NCI-H526 (cell line): ENCODE measurements around the gene TNNC2.
"Not testable (repeated sequence)": the region's sequence is repeated elsewhere in the genome, so short reads cannot be mapped to it uniquely, and the experiment has no call there.

Experiments used
- DNase-seq, 2 experiments: peaks; one replicate each; lab custom pipeline; 2025; lab: John Stamatoyannopoulos, UW

TNNC2 gene

DNA sequence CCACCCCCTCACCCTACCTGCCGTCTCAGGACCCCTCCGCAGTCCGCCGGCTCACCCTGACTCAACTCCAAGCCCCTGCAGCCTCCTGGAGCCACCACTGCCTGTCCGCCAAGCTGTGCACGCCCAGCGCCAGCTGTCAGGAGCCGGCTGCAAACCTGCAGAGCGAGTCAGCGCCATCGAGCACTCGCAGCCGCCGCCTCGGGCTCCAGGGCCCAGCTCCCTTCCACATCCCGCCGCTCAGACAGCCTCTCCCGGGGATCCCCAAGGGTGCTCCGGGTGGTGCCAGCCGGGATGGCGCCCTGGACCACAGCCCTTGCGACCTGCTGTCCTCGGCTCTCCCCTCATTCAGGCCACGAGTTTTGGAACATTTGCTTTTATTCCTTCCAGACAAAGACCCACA lies 4.3 kb downstream of the TNNC2 start:
- peak; percentile 22 to 86 for DNase-seq

DNA sequence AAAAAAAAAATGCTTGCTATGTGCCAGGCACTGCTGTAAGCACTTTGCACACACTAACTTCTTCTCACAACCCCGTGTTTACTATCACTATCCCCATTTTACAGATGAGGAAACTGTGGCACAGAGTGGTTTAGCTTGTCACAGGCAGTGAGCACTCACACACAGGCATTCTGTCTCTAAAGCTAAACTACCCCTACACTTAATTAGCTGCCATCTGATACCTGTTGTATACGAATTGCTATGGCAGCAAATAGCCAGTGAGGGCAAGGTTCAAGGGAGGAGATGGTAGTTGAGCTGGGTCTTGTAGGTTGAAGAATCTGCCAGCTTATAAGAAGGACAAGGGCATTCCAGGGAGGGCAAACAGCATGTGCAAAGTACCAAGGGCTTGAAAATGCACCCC lies 5.2 kb downstream of the TNNC2 start:
- peak; percentile 30 to 39 for DNase-seq

DNA sequence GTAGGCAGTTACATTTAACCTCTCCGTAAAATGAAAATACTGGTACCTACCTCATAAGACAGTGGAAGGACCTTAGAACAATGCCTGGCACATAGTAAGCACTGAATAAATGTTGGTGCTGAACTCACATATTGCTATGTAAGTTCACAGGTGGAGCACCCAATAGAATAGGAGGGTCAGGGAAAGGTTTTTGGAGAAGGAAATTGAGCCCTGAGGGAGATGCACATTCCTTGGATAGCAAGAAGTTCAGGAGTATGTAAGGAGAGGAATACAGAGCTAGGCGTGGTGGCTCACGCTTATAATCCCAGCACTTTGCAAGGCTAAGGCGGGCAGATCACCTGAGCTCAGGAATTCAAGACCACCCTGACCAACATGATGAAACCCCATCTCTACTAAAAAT lies 7.6 kb downstream of the TNNC2 start:
- DNase-seq = no peak

DNA sequence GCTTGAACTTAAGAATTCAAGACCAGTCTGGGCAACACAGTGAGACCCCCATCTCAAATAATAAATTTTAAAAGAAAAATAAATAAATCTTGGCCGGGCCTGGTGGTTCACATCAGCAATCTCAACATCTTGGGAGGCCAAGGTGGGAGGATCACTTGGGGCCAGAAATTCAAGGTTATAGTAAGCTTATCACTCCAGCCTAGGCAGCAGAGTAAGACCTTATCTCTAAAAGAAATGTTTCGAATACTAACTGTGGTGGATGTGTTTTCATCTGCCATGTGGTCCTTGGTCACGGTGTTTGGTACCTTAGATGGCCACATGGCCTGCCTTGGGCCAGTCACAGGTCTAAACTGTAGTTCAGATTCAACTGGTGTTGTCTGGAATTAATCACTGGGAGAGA lies 8.9 kb downstream of the TNNC2 start:
- DNase-seq = no peak

DNA sequence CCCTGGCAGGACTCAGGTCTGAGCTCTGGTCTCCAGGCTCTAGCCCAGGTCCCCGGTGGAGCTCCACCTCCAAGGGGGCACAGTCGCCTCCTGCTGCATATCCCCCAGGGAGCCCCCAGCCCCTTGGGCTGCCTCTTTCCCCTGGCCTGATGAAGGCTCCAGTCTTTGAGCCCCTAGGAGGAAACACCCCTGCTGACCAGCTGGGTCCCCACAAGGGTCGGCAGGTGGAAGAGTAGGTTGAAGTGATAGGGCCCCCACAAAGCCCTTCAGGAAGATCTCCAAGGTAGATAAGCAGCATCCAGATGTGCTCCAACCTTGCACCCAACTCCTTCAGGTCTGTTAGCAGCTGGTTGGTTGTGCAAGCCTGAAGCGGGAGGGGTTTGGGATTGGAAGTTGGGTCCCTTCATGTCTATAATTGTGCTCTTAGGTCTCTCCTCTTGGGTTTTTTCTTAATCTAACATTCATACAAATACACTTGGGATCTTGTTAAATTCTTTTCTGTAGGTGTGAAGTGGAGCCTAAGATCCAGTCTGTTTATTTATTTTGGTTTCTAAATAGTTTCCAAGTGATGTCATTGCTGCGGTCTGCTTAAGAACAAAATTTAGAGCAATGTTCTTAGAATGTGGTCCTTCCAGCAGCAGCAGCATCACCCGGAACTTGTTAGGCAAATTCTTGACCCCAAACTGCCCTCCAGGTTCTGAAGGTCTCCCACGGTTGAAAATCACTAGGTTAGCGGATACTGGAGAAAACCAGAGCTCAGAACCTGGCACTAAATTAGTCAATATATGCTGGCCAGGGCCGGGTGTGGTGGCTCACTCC lies 9.5 kb downstream of the TNNC2 start:
- DNase-seq = no peak

DNA sequence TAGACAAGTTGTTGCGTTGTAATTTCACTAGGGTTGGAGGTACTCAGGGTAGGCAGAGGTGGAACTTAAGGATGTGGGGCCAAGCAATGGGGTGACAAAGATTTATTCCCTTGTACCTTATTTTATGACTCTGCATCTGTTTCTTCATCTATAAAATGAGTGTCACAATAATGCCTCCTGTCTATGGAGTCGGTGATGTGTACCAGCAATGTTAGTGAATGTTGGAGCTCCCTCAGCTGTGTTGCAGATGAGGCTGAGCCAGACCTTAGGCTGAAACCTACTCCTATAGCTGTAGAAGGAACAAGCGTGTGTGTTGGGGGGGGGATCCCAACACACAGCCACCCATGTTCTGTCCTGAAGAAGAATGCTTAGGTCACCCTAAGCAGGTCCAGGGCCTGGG lies 10.2 kb downstream of the TNNC2 start:
- DNase-seq = no peak

DNA sequence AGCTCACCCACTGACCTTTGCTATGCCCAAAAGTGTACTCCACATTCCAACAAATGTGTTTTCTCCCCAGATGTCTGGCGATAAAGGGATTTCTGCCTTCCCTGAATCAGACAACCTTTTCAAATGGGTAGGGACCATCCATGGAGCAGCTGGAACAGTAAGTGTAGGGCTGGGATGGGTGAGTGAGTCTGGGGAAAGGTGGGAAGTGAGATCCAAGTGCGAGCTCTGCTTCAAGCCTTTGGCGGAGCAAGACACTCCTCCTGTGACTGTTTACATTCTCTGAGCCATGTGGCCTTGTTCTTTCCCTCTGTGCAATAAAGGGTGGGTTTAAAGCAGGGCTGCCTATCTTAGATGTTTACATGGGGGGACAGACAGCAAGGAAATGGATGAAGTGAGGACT lies 12.8 kb downstream of the TNNC2 start:
- no peak for DNase-seq

DNA sequence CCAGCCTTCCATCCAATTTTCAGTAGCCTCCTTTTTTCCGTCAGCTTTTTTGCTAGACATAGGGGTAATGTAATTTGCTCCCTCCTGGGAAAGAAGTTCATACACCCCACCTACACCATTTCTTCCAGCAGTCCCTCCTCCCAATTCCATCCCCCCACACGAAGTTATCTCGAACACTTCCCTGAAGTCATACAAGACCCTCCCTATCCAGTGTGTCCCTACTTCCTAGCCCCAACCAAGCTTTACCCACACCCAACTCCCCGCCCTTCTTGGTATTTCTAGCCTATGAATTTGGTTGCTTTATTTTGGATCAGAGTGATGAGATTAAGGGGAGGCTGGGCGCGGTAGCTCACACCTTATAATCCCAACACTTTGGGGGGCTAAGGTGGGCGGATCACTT lies 13.6 kb downstream of the TNNC2 start:
- DNase-seq = no peak

DNA sequence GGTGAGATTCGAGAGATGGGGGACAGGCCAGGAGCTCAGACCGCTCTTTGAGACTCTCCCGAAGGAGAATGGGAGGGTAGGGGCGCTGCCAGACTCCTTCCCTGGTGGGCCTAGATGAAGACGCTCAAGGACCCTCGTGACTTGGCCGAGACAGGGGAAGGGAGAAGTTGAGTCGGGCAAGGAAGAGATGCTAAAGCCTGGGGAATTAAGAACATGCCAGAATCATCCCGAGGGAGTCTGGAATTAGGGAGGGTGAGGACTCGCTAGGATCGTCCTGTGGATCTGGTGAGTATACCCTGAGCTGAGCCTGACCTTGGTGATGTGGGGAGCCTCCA lies 14.1 kb downstream of the TNNC2 start:
- no peak for DNase-seq

DNA sequence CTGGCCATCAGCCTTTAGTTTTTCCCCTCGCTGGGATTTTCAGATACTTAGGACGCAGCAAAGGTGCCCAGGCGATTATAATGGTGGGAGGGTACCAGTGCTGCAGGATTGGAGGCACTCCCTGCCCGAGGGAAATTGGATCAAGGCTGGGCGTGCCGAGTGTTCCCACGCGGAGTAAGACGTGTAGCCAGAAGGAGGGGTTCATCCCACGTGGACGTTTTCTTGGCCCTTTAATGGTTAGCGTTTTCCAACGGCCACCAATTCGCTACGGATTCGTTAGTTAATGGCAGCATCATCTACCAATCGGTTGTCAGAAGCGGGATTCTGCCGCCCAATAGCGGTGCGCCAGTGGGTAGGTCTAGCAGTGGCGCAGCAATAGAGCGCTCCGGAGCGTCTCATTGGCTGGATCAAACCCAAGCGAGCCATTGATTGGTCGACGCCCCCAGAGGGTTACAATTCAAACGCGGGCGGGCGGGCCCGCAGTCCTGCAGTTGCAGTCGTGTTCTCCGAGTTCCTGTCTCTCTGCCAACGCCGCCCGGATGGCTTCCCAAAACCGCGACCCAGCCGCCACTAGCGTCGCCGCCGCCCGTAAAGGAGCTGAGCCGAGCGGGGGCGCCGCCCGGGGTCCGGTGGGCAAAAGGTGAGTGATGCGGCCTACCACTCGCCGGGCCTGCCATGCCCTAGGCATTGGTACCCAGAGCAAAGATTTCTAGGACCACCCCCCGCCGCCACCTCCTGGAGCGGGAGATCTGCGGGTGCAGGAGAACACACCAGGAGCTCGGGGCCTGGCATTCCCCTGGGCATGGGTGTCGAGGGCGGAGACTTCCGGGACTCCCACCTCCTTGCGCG lies 14.7 kb downstream of the TNNC2 start, which contains the start of gene UBE2C:
UBE2C (plus strand) TSS at position 488 of the 849 bp plus-strand sequence; CDS start at position 540, 52 bp downstream.
- peak; percentile 99 for DNase-seq

DNA sequence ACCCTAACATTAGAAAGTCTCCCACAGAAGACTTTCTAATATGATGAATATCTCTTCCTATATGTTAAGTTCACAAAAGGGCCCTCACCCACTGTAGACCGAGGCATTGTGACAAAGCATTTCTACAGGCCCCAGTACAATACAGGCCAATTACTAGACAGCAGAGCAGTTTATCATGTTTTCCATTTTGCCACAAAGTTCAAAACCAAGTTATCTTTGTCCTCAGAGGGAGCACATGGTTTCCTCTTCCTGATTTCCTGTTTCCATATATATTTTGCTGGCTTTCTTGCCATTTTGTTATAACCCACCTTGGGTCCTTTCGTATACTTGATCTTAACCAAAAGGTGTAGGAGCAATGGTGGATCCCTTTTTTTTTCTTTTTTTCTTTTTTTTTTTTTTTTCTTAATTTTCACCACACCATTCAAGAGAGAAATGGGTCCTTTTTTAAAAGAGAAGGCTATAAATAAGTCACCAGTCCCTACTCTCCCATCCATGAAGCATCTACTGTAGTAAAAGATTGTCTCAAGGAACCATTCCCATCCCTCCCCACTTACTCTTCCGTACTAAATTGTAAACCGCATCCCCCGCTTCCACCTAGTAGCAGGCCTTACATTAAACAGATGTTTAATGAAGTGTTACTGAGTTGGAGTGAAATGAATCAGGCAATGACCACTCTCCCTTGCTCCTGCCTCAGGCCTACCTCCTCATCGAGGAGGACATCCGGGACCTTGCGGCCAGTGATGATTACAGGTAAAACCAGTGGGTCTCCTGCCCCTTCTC lies 16.7 kb downstream of the TNNC2 start:
- no peak for DNase-seq

DNA sequence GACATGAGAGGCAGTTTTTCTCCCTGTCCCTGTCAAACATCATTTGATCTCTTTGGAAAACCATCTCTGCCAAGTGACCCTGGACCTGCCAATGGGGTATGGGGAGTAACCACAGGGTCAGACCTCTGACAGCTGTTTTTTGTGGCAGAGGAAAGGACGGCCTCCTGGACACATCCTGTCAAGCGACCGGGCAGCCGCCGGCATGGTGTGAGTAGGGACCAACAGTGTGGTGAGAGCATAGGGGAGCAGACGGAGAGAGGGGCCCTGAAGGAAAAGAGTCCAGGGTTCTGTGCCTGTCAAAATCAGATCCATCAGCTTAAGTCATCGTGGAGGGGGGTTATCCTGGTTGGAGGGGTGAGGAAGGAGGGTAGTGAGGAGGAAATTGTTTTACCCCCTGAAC lies 25.3 kb downstream of the TNNC2 start:
- no peak for DNase-seq

DNA sequence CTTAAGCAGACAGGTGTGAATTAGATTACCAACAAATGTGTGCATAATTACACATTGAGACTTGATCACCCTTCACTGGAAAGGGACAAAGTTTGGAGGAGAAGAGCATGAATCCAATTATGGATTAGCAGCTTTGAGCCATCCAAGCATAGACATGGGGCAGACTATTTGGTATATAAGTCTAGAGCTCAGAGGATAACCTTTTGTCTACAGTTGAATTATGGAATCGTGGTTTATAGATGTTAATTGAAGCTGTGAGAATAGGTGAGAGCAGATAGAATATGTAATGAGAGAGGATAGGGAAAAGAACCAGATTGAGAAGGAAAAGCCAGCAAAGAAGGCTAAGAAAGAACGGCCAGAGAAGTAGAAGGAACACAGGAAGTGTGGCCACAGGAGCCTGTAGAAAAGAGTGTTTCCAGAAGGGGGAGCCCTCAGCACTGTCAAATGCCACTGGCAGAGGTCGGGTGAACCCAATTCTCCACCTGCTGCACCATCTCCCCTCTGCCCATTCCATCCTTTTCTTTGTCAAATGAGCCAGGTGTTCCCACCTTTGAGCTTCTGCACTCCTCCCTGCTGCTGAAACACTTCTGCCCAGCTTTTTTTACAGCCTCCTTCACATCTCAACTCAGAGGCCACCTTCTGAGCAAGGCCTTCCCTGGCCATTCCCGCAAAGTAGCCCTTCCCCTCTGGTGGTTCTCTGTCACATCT lies 28.0 kb downstream of the TNNC2 start:
- peak in 1 of 2 experiments; percentile 76 for DNase-seq

DNA sequence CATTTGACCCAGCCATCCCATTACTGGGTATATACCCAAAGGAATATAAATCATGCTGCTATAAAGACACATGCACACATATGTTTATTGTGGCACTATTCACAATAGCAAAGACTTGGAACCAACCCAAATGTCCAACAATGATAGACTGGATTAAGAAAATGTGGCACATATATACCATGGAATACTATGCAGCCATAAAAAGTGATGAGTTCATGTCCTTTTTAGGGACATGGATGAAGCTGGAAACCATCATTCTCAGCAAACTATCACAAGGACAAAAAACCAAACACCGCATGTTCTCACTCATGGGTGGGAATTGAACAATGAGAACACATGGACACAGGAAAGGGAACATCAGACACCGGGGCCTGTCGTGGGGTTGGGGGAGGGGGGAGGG lies 29.2 kb downstream of the TNNC2 start:
- DNase-seq = not testable (repeated sequence)

DNA sequence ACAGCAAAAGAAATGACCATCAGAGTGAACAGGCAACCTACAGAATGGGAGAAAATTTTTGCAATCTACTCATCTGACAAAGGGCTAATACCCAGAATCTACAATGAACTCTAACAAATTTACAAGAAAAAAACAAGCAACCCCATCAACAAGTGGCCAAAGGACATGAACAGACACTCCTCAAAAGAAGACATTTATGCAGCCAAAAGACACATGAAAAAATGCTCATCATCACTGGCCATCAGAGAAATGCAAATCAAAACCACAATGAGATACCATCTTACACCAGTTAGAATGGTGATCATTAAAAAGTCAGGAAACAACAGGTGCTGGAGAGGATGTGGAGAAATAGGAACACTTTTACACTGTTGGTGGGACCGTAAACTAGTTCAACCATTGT lies 29.6 kb downstream of the TNNC2 start:
- DNase-seq = not testable (repeated sequence)

DNA sequence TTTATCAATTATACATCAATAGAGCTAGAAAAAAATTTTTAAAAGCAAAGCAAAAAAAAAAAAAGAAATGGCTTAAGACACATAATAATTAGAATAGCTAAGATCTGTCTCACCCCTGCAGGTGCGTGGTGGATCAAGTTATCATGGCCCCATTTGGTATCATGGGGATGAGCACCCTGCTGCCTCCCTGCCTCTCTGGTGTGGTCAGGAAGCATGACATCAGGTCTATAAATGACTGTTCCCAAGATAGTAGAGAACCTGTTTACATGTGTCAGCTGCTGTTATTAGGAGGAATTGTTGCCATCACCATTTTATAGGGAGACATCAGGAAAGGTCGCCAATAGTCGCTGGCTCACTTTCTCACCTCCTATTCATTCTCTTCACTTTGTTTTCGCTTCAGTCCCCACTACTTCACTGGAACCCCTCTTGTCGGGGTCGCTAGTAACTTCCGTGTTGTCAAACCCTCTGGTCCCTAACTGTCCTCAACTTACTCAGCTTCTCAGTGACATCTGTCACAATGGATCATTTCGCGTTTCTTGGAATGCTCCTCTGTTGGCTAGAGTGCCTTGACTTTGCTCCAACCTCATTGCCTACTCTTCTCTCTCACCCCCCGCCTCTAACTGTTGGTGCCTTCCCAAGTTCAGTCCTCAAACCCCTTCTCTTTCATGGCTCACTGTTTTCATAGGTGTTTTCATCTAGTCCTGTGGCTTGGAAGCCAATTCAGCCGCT lies 30.6 kb downstream of the TNNC2 start:
- no peak for DNase-seq

DNA sequence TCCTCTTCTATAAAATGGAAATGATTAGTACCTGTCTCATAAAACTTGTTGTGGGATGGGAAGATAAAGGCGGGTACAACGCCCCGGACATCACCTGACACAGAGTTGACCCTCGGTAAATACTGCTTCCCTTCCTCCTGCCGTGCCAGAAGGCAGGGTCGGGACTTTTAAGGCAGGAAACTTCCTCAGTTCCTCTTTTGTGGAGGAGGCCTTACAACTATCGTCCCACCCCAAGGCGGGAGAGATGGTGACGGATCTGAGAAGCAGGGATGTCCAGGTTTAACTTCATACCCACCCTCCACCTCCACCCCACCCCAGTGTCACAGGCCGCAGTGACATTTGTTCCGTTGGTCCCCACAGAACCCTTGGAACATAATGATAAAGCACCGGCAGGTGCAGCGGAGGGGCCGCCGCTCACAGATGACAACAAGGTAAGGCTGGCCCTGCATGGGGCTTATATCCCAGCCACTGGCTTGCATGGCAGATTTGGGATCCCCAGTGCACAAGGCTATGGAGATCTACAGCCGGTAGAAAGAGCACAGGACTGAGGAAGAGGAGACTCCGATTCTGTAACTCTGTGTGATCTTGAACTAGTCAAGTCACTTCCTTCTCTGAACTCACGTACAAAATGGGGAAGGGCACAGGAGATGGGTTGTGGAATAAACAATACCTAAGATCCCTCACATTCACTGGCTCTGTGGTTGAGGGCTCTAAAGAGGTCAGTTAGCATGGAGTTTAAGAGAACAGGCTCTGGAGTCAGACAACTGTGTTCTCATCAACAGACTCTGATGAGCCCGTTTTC lies 34.6 kb downstream of the TNNC2 start:
- DNase-seq = no peak

DNA sequence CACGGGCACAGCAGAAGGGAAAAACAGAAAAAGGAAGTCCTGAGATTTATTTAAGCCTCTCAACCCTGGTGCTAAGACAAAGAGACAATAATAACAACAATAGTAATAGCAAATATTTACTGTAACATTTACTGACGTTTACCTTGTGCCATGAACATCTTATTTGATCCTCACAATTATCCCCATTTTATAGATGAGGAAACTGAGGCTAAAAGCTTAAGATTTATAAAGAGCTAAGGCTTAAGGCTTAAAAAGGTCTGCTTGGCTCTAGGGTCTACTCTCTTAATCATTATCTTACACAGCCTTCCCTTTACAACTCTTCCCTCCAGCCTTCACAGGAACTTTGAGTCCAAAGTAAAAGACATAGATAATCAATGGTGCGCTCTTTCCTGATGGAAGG lies 38.8 kb downstream of the TNNC2 start:
- DNase-seq = no peak

DNA sequence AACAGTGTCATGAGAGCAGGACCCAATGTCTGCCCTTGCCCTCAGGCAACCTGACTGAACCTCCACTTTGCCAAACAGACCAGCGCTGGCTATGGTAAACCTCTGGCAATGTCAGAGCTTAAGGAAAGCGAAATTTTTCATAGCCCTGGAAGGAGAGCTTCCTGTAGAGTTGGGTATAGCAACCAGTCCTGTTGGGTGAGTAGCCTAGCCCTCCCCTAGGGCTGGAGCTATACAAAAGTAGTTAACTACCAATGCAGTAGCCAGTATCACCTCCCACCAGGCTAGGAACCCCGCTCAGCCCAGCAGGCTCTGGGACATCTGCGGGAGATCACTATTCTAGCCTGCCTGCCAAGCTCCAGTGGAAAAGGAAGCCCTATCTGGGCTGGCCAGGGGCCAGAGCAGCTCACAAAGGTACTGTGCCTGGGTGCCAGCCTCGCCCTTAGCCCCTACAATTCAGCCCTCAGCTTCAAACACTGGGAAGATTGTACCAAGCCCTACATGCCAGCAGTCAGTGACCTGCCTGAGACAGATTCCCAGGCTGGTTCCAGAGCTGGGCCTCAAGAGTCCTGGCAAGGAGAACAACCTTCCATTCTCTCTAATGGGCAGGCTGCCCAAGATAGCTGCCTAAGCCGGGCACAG lies 43.3 kb downstream of the TNNC2 start:
- DNase-seq = no peak

DNA sequence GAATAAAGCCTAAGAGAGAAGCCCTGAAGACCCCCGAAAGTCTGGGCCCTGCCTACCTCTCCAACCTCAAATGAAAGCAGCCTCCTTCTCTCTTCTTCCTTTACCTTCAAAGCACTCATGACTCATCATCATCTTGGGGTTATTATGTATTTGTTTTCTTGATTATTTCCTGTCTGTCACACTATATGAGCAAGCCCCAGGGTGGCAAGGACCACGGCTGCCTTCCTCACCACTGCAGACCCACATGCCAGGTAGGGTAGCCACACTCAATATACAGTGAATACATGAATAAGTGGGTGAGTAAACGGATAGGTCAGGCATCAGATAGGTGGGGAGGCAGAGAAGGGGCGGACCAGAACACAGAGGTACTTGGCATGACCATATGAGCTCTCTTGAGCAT lies 44.2 kb downstream of the TNNC2 start:
- no peak for DNase-seq
